Activated T-cell treated with anti-CD3 and anti-CD28 coated beads, Interleukin-2, amount 50 U/mL, for 72 hours (primary cell): Measurements from ENCODE around the gene CASZ1. TPM values are rescaled to one million over a fixed set of nuclear protein-coding genes. Genes with fewer than 3 reads are reported as not detected.
A peak's percentile ranks its signal among the peaks of the same experiment; 100 is the strongest.

Source experiments
- ATAC-seq, 2 donors: fragments of 150-1000 bp; cut with Tn5 transposase; replicated peaks in 1 of 2; 2 replicates each; pipeline ENCODE4 v1.10.0; 2021; ENCODE audit warnings: moderate library complexity in 2 of 2, mild to moderate bottlenecking in 1 of 2
- DNase-seq, 2 donors: peaks; one replicate each; pipeline ENCODE4 v3.0.0; 2021 to 2022; ENCODE audit warnings: mixed read lengths in 1 of 2
- H3K27ac Mint-ChIP-seq: one replicate; pipeline ENCODE4 v1.8.0; 2022; ENCODE audit warnings: mild to moderate bottlenecking, moderate library complexity, mixed read lengths
- H3K27me3 Mint-ChIP-seq: one replicate; pipeline ENCODE4 v1.8.0; 2022; ENCODE audit warnings: low read depth, mixed read lengths
- H3K36me3 Mint-ChIP-seq, 2 donors: one replicate each; pipeline ENCODE4 v1.8.0; 2022; ENCODE audit warnings: mixed read lengths in 2 of 2, mild to moderate bottlenecking in 1 of 2; ENCODE audit not compliant: insufficient read depth in 2 of 2
- H3K4me1 Mint-ChIP-seq: one replicate; pipeline ENCODE4 v1.8.0; 2022; ENCODE audit warnings: low read depth, mixed read lengths
- H3K4me3 Mint-ChIP-seq, 2 donors: one replicate each; pipeline ENCODE4 v1.8.0; 2022; ENCODE audit warnings: mild to moderate bottlenecking in 2 of 2, mixed read lengths in 2 of 2, moderate library complexity in 2 of 2
- H3K9me3 Mint-ChIP-seq, 2 donors: one replicate each; pipeline ENCODE4 v1.8.0; 2022; ENCODE audit warnings: mixed read lengths in 2 of 2
- total RNA-seq, 2 donors: library from RNA; stranded (reverse); gene quantifications; one replicate each; pipeline ENCODE4 v1.2.3, GENCODE V29; 2022

Gene CASZ1
- total RNA-seq, 2 donors from 2014 or later: 14.7 to 15.5 TPM

DNA sequence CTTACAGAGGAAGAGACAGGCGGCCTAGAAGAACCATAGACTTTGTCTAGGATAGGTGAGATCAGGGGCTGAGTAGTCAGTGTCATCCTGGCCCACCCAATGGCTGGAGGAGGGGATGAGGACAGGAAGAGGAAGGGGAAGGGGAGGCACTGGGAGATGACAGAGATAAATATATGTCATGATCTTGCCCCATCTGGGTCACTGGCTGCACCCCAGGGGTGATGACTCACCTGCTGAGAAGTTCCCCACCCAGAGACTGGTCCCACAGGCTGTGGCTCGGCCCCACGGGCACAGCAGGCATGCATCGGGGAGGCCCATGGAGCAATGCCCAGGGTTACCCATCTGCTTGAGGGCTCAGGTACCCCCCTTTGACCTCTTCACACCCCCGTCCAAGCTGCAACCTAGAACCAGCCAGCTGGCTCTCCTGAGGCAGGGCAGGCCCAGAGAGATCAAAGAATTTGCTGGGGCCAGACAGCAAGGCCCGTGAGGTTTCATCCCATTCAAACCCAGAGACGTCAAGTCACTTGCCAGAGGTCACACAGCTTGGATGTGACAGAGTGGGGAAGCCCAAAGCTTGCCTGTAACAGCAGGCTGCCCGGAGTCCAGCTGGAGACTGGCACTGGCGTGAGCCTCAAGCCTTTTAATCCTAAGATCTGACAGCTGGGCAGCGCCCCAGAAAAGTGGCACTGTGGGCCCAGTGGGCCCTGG is 34.7 kb upstream of the CASZ1 start:
- DNase-seq (peak in 1 of 2 donors; percentile 4), ATAC-seq (peak; percentile 32 to 42)
- Mint-ChIP-seq H3K9me3 (peaks cover 0 to 4% of the 10 kb centered on the region in 2 donors), H3K4me3 (no peak overlapping the region), H3K27ac (no peak overlapping the region), H3K27me3 (peaks cover 26% of the 10 kb centered on the region), H3K4me1 (no peaks in the 10 kb centered on the region), H3K36me3 (no peaks in the 10 kb centered on the region)

DNA sequence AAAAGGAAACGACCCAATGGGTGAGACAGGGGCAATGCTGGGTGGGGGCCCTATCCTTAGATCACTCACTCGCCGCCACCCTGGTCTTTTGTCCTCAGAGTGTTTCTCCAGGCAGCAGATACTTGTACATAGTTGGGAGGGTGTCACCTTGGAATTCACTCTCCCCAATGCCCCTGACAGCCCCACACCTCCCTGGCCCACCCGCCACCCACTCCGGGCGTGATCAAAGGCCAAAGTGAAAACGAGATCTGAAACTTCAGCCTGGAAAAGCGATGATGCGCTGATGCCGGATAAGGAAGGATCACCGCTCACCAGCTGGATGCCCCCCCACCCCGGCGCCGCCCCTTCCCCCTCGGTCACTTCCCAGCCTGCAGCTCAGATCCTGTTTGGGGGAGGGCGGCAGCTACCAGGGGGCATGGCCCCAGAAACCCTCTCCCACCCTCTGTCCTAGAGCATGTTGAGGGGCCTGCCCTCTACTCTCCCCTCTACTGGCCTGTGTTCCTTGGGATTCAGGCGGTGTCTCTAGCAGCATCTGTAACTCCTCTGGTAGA is 33.6 kb upstream of the CASZ1 start:
- Mint-ChIP-seq H3K27me3 (peaks cover 26% of the 10 kb centered on the region), H3K27ac (no peak overlapping the region), H3K4me3 (no peak overlapping the region), H3K9me3 (peaks cover 0 to 4% of the 10 kb centered on the region in 2 donors), H3K36me3 (no peaks in the 10 kb centered on the region), H3K4me1 (no peaks in the 10 kb centered on the region)
- no peak for ATAC-seq
- DNase-seq: no peak

DNA sequence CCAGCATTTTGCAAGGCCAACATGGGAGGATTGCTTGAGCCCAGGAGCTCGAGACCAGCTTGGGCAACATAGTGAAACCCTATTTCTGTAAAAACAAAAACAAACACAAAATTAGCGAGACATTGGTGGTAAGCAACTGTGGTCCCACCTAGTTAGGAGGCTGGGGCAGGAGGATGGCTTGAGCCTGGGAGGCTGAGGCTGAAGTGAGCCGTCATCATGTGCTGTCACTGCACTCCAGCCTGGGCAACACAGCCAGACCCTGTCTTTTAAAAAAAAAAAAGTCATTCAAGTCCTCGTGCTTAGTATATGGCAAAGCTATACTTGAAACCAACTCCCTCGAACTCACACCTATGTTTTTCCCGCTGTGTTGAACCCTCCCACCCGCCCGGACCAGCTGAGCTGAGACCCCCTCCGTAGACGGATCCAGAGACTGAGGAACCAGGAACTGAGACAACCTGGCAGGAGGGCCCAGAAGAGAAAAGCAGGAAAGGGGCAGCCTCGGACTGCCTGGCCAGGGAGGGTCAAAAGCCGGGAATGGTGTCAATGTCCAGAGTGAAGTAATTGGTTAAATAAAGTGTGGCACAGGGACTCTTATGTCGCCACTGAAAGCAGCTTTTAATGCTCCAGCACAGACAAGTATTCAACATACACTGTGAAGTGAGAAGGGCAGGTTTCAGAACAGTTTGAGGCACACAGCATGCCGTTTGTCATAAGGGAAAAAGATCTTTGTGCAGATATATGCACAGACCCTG is 32.8 kb upstream of the CASZ1 start:
- peaks cover 19% of the 10 kb centered on the region for H3K27me3 Mint-ChIP-seq
- no peak for ATAC-seq
- no peak overlapping the region for H3K27ac Mint-ChIP-seq
- H3K36me3 Mint-ChIP-seq: no peaks in the 10 kb centered on the region
- peaks cover 0 to 4% of the 10 kb centered on the region in 2 donors for H3K9me3 Mint-ChIP-seq
- no peak for DNase-seq
- H3K4me3 Mint-ChIP-seq: no peak overlapping the region
- no peaks in the 10 kb centered on the region for H3K4me1 Mint-ChIP-seq

DNA sequence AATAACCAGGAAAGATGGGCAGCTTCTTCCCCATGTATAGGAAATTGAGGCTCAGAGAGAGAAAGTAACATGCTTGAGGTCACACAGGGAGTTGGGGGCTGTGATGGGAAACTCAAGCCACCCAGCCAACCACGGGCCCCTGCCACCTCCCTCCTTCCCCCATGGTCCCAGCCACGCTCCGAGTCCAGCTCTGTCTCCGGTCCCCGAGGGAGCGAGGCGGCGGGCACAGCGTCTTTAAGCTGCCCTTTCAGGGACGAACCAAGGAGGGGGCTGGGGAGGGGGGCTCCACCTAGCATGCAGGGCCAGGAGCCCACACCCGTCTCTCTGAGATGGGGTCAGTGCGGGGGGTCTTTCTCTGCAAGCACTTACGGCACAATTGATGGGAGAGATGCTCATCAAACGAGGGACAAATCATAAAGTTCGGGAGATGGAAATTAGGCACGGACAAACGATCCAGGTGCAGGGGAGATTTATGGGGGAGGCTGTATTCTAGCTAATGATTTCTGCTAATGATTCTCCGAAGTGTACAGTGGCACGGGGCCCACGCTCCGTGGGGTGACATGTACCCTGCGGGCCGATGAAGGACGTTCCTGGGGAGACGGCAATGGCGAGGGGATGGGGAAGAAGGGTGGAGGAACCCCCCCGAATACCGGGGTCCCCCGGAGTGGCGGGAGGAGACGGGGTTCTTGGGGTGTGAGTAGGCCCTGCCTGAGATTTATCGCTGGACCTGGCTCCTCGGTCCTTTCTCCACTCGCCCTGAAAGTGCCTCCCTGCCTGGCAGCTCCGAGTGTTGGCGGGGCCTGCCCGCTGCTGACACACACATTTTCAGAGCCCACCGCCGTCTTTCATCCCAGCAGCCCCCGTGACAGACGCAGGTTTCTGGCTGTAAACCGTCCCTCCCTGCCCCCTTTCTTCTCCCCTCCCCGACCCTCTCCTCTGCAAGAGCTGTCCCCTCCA is 31.2 kb upstream of the CASZ1 start:
- Mint-ChIP-seq H3K27me3 (peaks cover 23% of the 10 kb centered on the region), H3K4me3 (no peak overlapping the region), H3K36me3 (no peaks in the 10 kb centered on the region), H3K4me1 (no peaks in the 10 kb centered on the region), H3K27ac (no peak overlapping the region), H3K9me3 (no peaks in the 10 kb centered on the region)
- ATAC-seq (no peak), DNase-seq (no peak)

DNA sequence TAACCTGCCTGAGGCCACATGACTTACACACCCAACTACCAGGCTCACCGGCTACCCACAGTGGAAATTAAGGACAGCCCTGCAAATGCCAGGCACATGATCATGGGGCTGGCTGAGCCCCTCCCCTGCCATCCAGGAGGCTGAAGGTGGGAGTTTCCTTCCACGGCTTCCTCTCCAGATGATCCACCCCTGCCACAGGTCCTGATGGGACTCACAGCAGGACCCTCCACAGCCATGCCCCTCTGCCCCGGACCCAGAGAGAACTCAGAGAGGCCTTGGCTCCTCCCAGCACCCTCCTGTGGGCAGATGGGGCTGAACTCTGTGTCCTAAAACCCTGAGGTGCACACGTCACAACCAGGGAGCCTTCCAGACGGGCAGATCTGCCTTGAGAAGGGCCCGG is 29.1 kb upstream of the CASZ1 start:
- Mint-ChIP-seq H3K27me3 (peaks cover 23% of the 10 kb centered on the region), H3K36me3 (no peaks in the 10 kb centered on the region), H3K9me3 (no peaks in the 10 kb centered on the region), H3K4me1 (no peaks in the 10 kb centered on the region), H3K27ac (no peak overlapping the region), H3K4me3 (no peak overlapping the region)
- ATAC-seq (no peak), DNase-seq (no peak)

DNA sequence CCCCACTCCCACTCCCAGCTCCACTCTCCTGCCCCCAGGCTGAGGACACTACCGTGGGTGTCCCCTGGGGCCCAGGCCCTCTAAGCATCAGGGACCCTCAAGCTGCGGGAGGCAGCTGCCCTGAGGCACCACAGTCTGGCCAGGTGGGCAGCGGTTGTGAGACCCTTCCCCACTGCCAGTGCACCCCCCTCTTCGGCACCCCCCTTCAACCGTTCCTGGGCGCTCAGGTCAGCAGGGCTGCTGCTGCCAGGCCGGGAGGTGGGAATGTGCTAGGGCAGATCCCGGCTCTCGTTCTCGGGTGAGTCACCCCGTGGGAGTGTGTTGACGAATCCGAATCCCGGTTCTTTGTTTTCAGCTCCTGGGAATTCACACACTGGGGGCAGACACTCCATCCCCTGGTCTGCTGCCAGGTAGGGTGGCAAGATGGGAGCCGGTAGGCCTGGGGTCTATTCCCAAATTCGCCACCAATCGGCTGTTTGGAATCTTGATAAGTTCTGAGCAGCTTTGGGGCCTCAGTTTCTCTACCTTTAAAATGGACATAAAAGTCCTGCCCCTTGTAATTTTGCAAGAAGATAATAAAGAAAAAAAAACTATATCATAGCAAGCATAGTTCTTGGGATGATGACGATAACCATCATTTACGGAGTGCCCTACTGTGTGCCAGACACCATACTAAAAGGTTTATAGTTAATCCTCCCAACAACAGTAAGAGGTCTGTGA is 28.5 kb upstream of the CASZ1 start:
- Mint-ChIP-seq H3K36me3 (no peaks in the 10 kb centered on the region), H3K4me1 (no peaks in the 10 kb centered on the region), H3K27ac (no peak overlapping the region), H3K9me3 (no peaks in the 10 kb centered on the region), H3K27me3 (peaks cover 23% of the 10 kb centered on the region), H3K4me3 (no peak overlapping the region)
- ATAC-seq: no peak
- DNase-seq: no peak

DNA sequence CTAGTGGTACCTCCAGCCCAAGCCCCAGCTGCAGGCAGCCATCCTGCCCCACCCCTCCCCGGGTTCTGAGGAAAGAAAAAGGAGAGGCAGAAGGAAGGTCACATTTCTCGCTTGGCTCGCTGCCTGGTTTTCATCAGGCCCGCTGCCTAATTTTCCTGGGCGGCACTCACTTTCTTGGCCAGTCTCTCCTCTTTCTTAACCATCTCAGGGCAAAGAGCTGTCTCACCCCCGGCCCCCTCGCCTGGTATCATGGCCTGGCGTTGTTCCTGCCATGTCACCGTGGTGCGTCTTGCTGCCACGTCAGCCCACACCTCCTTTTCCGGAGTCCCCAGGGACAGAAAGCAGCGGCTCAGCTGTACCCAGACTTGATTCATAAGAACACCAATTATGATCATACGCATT is 26.6 kb upstream of the CASZ1 start:
- Mint-ChIP-seq H3K9me3 (no peaks in the 10 kb centered on the region), H3K4me3 (no peak overlapping the region), H3K27ac (no peak overlapping the region), H3K4me1 (no peaks in the 10 kb centered on the region), H3K36me3 (no peaks in the 10 kb centered on the region), H3K27me3 (peaks cover 29% of the 10 kb centered on the region)
- DNase-seq (no peak), ATAC-seq (no peak)

DNA sequence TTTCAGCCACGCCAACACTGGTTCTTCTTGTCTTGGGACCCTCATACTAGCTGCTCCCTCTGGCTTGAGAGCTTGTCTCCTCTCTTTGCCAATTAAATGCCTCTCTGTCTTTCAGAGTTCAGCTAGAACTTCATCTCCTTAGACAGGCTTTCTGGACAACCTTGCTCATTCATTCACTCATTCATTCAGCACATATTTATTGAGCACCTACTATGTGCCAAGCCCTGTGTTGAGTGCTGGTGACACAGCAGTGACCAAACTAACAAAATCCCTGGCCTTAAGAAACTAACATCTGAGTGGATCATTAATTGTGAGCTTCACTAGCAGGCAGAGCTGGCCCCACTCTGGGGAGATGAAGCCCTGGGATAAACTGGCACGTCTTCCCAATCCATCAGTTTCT is 24.9 kb upstream of the CASZ1 start:
- ATAC-seq: no peak
- no peaks in the 10 kb centered on the region for H3K36me3 Mint-ChIP-seq

DNA sequence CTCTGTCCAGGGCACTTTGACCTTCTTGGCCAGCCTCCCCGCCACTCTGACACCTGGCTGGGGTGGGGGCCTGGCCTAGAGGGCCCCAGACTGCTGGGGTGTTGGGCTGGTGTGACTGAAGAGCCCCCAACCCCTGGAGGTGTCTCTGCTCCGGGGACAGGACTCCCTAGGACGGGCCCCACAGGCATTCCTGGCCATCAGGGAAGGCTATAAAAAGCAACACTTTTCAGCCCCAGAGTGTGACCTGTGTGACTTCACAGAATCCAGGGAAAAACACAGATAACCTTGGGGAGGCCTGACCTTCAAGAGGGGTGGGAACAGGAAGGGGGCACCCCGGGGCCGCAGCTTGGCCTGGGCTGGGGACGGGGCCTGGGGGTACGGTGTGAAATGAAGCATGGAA is 24.0 kb upstream of the CASZ1 start:
- Mint-ChIP-seq H3K4me3 (no peak overlapping the region), H3K9me3 (no peaks in the 10 kb centered on the region), H3K27ac (no peak overlapping the region), H3K4me1 (no peaks in the 10 kb centered on the region), H3K27me3 (peaks cover 17% of the 10 kb centered on the region), H3K36me3 (no peaks in the 10 kb centered on the region)
- no peak for ATAC-seq
- no peak for DNase-seq

More for the DNA sequence above, 24.9 kb upstream of the CASZ1 start:
- H3K4me1 Mint-ChIP-seq: no peaks in the 10 kb centered on the region
- H3K27ac Mint-ChIP-seq: no peak overlapping the region
- no peak for DNase-seq
- H3K4me3 Mint-ChIP-seq: no peak overlapping the region
- peaks cover 17% of the 10 kb centered on the region for H3K27me3 Mint-ChIP-seq
- H3K9me3 Mint-ChIP-seq: no peaks in the 10 kb centered on the region

DNA sequence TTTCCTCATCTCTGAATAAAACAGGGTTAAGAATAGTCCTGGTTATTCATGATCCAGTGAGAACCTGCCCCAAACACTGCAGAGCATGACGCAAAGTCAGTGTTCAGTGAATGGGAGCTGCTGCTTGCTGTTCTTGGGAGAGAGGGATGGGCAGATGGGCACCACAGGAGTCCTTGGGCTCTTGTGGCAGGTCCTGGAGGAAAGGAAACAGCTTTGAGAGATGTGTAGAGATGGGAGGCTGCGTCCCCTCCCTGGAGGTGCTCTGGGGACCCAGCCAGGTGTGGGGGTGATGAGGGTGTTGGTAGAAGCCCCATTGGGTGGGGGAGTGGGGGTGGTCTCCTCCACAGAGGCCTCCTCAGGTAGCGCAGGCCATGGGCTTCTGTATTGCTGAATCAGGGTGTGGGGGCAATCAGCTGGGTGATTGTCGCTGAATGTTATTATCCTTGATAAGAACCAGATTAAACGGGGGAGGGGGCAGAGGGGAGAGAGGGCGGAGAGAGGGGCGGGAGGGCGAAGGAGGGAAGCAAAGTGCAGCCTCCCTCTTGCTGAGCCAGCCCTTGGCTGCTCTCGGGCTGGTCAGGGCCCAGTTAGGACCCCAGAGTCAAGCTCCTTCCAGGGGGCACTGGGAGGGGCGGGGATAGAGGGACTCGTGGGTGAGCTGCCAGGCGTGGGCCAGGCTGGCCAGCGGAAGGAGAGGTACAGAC is 22.9 kb upstream of the CASZ1 start:
- H3K4me1 Mint-ChIP-seq: no peaks in the 10 kb centered on the region
- no peaks in the 10 kb centered on the region for H3K36me3 Mint-ChIP-seq
- ATAC-seq (no peak), DNase-seq (no peak)
- H3K27me3 Mint-ChIP-seq: peaks cover 17% of the 10 kb centered on the region
- no peak overlapping the region for H3K27ac Mint-ChIP-seq
- no peaks in the 10 kb centered on the region for H3K9me3 Mint-ChIP-seq
- H3K4me3 Mint-ChIP-seq: no peak overlapping the region

DNA sequence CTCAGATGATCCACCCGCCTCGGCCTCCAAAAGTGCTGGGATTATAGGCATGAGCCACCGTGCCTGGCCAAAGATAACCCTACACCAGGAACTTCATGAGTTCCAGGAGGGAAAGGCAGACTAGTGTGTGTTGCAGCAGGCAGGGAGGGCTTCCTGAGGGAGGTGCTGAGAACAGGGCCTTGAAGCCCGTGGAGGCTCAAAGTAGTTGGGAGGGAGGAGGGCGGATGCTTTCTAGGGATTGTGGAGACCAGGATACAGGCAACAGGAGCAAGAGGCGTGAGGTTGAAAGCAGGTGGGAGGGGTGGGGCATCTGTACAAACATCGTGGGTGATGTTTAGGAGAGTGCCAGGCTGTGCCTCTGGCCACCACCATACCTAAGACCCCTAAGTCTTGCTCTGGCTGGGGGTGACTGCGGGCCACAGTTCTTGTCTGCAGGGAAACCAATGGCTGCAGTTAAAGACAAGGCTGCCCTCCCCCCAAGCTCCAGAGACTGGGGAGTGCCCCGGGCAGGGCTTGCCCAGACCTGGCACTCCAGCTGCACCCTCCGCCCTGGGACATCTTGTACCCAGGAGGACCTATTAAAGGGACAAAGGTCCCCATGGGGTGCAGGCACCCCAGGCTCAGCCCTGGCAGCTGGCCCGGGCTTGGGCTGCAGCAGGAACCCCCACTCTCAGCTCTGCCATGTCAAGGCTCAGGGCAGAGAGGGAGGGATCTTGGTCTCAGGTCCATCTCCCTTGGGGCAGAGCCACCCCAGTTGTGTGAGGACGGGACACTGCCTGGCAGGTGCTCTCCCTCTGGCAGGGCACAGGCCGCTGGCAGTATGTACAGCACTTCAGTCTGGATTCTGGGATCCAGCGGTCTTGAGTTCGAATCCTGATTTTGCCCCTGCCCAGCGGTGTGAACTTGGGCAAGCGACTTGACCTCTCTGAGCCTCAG is 22.1 kb upstream of the CASZ1 start:
- no peaks in the 10 kb centered on the region for H3K4me1 Mint-ChIP-seq
- H3K27ac Mint-ChIP-seq: no peak overlapping the region
- no peaks in the 10 kb centered on the region for H3K36me3 Mint-ChIP-seq
- peaks cover 13% of the 10 kb centered on the region for H3K27me3 Mint-ChIP-seq
- ATAC-seq: no peak
- no peak overlapping the region for H3K4me3 Mint-ChIP-seq
- no peak for DNase-seq
- H3K9me3 Mint-ChIP-seq: no peaks in the 10 kb centered on the region
